Body of pancreas (tissue), 4 donors: ENCODE results near the gene C3orf80.

ENCODE experiments used
- POLR2A ChIP-seq, 3 donors: fragments of 450-650 bp; IDR thresholded peaks; one replicate each; pipeline ENCODE4 v1.6.1; 2016; ENCODE audit warnings: antibody characterized with exemption in 3 of 3, mild to moderate bottlenecking in 2 of 3
- TF ChIP-seq, protein P1 (sequence below), 7 experiments: fragments of 450-650 bp in 4 of 7; fragments of 200-600 bp in 3 of 7; sonication (generic) in 3 of 7; IDR thresholded peaks; one replicate each; pipeline ENCODE4 v1.5.1; 2016 to 2019; ENCODE audit warnings: antibody characterized with exemption in 7 of 7

GRCh38 chr3:160180581-160181216 is 44.5 kb upstream of the C3orf80 start:
- TF ChIP-seq POLR2A (IDR thresholded peaks at IDR 0.05), result no peak
- TF ChIP-seq, protein P1, sequence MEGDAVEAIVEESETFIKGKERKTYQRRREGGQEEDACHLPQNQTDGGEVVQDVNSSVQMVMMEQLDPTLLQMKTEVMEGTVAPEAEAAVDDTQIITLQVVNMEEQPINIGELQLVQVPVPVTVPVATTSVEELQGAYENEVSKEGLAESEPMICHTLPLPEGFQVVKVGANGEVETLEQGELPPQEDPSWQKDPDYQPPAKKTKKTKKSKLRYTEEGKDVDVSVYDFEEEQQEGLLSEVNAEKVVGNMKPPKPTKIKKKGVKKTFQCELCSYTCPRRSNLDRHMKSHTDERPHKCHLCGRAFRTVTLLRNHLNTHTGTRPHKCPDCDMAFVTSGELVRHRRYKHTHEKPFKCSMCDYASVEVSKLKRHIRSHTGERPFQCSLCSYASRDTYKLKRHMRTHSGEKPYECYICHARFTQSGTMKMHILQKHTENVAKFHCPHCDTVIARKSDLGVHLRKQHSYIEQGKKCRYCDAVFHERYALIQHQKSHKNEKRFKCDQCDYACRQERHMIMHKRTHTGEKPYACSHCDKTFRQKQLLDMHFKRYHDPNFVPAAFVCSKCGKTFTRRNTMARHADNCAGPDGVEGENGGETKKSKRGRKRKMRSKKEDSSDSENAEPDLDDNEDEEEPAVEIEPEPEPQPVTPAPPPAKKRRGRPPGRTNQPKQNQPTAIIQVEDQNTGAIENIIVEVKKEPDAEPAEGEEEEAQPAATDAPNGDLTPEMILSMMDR (IDR thresholded peaks at IDR 0.05), result no peak
